AG08395 (cell line): ENCODE data around the gene SUN3.

Experiments
- DNase-seq: peaks from one replicate; pipeline ENCODE4 v3.0.0; 2012; ENCODE audit warnings: mixed read lengths, low spot score

Gene SUN3, protein sequence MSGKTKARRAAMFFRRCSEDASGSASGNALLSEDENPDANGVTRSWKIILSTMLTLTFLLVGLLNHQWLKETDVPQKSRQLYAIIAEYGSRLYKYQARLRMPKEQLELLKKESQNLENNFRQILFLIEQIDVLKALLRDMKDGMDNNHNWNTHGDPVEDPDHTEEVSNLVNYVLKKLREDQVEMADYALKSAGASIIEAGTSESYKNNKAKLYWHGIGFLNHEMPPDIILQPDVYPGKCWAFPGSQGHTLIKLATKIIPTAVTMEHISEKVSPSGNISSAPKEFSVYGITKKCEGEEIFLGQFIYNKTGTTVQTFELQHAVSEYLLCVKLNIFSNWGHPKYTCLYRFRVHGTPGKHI

GRCh38 chr7:48028938-48029337 is at the start of gene SUN3:
TSS of gene SUN3 (minus strand) at chr7:48029107. CDS start at chr7:48028938, 169 bp downstream.
- DNase-seq = no peak

DNA sequence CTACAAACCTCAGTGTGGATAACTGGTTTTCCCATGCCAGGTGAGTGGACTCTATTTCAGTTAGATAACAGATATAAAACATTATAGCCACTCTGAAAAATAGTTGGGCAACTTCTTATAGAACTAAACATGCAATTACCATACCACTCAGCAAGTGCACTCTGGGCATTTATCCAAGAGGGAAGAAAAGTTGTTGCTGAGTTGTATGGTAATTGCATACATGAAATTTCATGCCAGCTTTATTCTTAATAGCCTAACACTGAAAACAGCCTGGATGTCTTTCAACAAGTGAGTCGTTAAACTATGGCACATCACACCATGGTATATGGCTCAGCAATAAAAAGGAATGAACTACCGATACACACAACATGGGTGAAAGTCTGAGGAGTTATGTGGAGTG is 49.6 kb upstream of the SUN3 start:
- DNase-seq = no peak

DNA sequence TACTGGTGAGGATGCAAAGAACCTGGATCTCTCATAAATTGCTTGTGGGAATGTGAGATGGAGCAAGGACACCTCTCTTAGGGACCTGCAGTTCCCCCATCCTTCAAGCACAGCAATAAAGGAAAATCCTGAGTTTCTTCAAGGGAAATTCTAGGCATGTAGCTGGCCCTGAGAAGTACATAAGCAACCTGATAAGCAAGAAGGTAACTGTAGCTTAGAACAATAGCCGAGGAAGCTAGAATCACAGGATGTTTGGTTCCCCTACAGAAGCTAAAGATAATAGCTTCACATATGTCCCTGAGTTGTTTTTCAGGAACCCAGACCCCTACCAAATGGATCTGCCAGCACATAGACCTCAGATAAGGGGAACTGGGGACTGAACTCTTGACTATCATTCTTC is 48.5 kb upstream of the SUN3 start:
- DNase-seq = no peak

- peak; percentile 35 for DNase-seq
Observed at GRCh38 chr7:48074204-48074654, 45.3 kb upstream of the SUN3 start.

- no peak for DNase-seq
Observed at GRCh38 chr7:48067475-48067874, 38.6 kb upstream of the SUN3 start.

- DNase-seq = no peak
Observed at GRCh38 chr7:48063985-48064384, 35.1 kb upstream of the SUN3 start.

GRCh38 chr7:48059706-48060105 is 30.8 kb upstream of the SUN3 start:
- no peak for DNase-seq

DNA sequence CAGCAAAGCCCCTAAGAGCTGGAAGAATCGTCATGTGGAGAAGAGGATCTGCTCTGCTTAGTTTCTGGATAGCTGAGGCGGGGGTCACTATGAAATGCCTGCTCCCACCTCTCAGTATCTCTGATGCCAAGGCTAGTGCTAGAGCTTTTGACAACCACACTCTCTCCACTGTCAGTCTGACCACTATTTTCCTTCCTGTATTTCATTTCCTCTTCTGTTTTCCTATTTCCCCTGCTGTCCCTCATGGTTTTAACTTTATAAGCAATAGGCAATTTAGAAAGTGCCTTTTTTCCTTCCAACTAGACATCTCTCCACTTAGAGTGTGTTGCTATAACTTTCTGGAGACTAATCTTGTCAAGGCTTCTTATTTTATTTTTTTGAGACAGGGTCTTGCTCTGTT is 30.1 kb upstream of the SUN3 start:
- no peak for DNase-seq

GRCh38 chr7:48053736-48054135 is 24.8 kb upstream of the SUN3 start:
- no peak for DNase-seq

- no peak for DNase-seq
Observed at GRCh38 chr7:48052748-48053147, 23.8 kb upstream of the SUN3 start.

- no peak for DNase-seq
Observed at GRCh38 chr7:48049850-48050249, 20.9 kb upstream of the SUN3 start.

GRCh38 chr7:48048113-48048512 is 19.2 kb upstream of the SUN3 start:
- DNase-seq = no peak

DNA sequence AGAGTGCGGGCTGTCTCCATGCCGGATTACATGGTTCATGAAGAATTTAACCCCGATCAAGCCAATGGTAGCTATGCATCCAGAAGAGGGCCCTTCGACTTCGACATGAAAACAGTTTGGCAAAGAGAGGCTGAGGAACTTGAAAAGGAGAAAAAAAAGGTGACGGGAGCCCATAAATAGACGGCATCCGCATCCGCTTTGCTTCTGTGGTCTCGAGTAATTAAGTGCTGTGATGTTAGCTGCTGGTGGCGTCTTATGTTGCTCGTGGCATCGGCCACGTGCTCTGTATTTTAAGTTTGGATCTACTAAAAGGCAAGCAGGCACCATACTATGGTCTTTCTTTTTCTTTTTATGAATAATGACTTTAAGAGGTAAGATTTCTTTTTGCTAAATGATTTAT is 17.6 kb upstream of the SUN3 start:
- DNase-seq = no peak

DNA sequence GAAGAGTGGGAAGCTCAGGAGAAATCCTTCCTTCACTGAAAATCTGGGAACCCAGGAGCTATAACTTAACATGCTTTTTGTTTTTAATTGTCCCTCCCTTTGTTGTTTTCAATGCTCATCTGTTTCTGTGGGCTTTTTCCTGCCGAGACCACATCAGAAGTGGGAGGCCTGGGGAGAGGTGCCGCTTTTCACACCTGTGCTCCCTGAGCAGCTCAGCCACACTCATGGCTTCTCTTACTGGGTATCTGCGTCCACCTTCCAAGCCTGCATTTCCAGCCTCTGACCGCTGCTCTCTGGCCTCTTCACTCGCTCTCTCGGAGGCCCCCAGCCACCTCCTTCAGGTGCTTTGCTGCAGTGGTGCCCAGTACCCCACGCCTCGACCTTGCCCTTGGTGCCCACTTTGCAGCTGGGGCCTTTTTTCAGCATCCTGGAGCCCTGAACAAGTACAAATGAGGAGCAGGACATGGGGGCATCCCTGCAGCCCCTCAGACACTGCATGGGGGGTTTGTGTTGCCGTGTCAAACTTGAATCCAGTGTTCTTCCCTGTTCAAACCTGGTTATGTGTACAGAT is 16.4 kb upstream of the SUN3 start:
- no peak for DNase-seq

DNA sequence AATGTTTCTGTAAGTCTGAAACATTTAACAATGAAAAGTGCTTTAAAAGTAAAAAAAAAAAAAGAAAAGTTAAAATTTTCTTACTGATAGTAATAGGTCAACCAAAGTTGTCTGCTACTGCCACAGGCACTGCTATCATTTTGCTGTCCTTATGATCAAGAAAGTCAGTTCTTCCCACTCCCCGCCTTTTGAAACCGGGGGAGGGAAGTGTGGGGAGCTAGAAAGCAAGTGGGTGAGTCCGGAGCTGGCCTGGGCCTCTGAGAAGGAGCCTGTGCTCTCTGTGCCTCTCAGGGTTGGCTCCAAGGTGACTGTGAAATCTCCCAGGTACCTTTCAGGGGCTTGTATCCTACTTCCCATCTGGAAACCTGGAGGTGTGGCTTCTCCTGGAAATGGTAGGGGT is 13.7 kb upstream of the SUN3 start:
- DNase-seq = no peak

- DNase-seq = no peak
Observed at GRCh38 chr7:48042216-48042615, 13.3 kb upstream of the SUN3 start.

GRCh38 chr7:48041653-48041970 is 12.7 kb upstream of the SUN3 start:
- peak; percentile 70 for DNase-seq

DNA sequence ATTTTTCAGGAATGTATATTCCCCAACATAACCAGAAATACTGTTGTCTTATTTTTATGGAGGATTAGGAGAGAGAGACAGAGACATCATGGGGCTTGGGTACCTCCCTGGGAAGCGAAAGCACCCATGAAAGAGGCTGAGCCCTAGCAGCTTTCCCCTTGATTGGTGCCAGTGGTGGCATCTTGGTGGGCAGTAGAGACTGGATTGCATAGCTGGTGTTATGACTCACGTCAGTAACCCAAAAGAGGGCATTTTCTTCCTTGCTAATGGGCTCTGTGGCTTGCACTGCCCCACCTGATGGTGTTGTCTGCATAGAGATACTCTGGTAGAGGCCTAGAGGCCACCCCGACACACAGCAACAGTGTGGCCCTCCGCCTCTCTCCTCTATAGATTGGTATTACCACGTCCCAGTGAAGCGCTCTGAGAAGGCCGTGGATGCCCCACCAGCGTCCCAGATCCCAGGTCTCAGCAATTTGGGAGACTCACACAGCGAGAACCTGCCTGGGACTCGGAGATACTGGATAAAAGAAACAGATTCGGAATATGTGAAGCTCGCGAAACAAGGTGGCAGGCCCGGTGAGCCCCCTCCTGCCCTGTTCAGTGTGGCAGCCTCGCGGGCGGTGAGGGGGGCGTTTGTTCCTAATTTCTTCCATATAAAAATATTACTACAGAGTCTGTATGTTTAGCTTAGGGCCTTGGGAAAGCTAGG is 12.2 kb upstream of the SUN3 start:
- DNase-seq = no peak

GRCh38 chr7:48038815-48039506 is 10.1 kb upstream of the SUN3 start:
- no peak for DNase-seq

- DNase-seq = no peak
Observed at GRCh38 chr7:48035967-48036478, 7.1 kb upstream of the SUN3 start.

DNA sequence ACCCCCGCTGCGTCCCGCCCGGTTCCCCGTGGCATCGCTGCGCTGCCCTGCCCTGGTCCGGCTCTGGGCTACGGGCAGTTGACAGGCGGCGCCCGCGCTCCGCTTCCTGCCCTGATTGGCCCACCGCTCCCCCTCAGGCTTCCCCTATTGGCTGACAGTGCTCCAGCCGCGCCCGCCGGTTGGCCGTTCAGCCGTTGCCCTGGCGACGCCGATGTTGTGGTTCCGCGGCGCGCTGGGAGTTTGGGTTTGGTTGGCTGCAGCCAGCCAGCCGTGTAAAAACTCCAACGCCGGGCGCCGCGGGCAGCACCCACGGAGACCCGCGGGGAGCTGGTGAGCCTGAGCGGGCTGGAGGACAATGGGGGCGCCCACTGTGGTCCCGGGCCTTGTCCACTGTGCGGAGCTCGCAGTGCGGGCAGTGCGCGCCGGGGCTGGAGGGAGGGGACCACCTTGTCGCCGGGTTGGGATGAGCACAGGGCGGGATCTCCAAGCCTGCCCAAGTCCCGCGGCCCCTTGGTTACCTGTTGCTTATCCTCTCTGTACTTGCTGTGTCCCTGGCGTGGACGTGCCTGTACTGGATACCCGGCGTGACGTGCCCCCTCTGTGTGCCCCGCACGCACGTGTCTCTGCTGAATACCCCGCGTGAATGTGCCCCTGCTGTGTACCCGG is 6.5 kb upstream of the SUN3 start, which contains the start of gene C7orf57:
Gene C7orf57, plus strand, starts transcription at position 243 of the 666 bp plus-strand sequence. CDS start 766 bp downstream, outside the sequence.
- peak; percentile 98 for DNase-seq

- no peak for DNase-seq
Observed at GRCh38 chr7:48033922-48034321, 5.0 kb upstream of the SUN3 start.
